ENCODE results near the gene PRPH. TPM values are rescaled to one million over a fixed set of nuclear protein-coding genes. Genes with fewer than 3 reads are reported as not detected.
"Not testable (repeated sequence)": the region's sequence is repeated elsewhere in the genome, so short reads cannot be mapped to it uniquely, and the experiment has no call there.

PRPH gene
- total and polyA plus RNA-seq, 9 donors: 0.15 to 1.8 (median 0.34) TPM

DNA sequence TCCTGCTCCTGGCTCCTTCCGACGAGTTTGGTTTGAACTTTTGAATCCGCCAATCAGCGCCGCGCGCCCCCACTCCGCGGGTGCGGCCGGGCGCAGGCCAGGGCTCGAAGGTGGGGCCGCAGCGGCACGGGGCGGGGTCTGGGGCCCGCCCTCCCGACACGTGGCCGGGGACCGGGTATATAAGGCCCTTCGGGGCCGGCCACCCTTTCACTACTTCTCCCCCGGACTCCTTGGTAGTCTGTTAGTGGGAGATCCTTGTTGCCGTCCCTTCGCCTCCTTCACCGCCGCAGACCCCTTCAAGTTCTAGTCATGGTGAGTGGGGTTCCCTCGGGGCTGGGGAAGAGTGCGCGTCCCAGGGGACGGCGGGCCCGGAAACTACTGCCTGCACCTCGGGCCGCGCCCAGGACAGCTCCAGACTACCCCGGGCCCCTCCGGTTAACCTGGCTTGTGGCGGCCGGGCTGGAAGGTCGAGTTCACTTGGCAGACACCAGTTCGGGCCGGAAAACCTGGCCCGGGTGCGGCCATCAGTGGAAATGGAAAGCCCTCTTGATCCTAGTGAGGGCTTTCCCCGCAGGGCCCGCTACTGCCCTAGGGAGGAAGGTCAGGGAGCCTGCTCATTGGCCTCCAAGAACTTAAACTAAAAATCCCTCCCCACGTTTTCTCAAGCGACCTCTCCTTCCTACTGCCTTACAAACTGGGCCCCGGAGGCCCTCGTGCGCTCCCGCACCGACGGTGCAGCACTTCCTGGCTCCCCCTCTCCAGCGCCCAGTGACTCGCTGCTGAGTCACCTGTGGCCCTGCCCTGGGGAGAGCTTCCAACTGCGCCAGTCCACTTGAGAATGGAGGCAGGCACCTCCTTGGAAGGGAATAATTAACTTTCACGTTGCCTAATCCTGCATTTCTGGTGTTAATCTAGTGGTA lies 29.8 kb upstream of the PRPH start, which contains the start of gene TUBA1C:
Gene TUBA1C (plus strand): TSS at position 210 of the 920 bp plus-strand sequence. CDS start 100 bp downstream, at position 310.
- peak; percentile 86 to 95 (median 91) for DNase-seq
- Histone ChIP-seq H3K4me3 (peak within 1 kb of the TSS; percentile 70), H3K27ac (peak within 1 kb of the TSS; percentile 52 to 66), H3K9me3 (no peaks in the 10 kb centered on the region), H3K4me1 (ENCODE audit: insufficient read depth) (peaks cover 10% of the 10 kb centered on the region), H3K27me3 (no peaks in the 10 kb centered on the region), H3K36me3 (no peaks in the 10 kb centered on the region)
- WGBS, 3 donors: 1 to 2% (median 2%) methylated on average over 51 to 61 of the region's 61 CpGs
- peak; percentile 65 for TF ChIP-seq POLR2A (IDR thresholded peaks at IDR 0.05)
- TF ChIP-seq, protein P1, sequence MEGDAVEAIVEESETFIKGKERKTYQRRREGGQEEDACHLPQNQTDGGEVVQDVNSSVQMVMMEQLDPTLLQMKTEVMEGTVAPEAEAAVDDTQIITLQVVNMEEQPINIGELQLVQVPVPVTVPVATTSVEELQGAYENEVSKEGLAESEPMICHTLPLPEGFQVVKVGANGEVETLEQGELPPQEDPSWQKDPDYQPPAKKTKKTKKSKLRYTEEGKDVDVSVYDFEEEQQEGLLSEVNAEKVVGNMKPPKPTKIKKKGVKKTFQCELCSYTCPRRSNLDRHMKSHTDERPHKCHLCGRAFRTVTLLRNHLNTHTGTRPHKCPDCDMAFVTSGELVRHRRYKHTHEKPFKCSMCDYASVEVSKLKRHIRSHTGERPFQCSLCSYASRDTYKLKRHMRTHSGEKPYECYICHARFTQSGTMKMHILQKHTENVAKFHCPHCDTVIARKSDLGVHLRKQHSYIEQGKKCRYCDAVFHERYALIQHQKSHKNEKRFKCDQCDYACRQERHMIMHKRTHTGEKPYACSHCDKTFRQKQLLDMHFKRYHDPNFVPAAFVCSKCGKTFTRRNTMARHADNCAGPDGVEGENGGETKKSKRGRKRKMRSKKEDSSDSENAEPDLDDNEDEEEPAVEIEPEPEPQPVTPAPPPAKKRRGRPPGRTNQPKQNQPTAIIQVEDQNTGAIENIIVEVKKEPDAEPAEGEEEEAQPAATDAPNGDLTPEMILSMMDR (IDR thresholded peaks at IDR 0.05): no peak
- intact Hi-C loops (cut with DNase I): no loop called here

DNA sequence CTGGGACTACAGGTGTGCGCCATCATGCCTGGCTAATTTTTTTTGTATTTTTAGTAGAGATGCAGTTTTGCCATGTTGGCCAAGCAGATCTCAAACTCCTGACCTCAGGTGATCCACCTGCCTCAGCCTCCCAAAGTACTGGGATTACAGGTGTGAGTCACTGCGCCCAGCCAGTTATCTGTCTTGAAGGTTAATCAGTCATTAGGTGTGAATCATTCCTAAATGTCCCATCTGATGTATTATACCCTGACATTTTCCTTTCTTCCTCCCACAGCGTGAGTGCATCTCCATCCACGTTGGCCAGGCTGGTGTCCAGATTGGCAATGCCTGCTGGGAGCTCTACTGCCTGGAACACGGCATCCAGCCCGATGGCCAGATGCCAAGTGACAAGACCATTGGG lies 25.8 kb upstream of the PRPH start:
- intact Hi-C loops (cut with DNase I); H3K4me1 ChIP-seq (ENCODE audit: insufficient read depth); H3K36me3 ChIP-seq; H3K27ac ChIP-seq; H3K9me3 ChIP-seq; H3K27me3 ChIP-seq; DNase-seq; H3K4me3 ChIP-seq: not testable (repeated sequence)
- 72 to 82% (median 75%) methylated on average over 6 of the region's 6 CpGs for WGBS, 3 donors

DNA sequence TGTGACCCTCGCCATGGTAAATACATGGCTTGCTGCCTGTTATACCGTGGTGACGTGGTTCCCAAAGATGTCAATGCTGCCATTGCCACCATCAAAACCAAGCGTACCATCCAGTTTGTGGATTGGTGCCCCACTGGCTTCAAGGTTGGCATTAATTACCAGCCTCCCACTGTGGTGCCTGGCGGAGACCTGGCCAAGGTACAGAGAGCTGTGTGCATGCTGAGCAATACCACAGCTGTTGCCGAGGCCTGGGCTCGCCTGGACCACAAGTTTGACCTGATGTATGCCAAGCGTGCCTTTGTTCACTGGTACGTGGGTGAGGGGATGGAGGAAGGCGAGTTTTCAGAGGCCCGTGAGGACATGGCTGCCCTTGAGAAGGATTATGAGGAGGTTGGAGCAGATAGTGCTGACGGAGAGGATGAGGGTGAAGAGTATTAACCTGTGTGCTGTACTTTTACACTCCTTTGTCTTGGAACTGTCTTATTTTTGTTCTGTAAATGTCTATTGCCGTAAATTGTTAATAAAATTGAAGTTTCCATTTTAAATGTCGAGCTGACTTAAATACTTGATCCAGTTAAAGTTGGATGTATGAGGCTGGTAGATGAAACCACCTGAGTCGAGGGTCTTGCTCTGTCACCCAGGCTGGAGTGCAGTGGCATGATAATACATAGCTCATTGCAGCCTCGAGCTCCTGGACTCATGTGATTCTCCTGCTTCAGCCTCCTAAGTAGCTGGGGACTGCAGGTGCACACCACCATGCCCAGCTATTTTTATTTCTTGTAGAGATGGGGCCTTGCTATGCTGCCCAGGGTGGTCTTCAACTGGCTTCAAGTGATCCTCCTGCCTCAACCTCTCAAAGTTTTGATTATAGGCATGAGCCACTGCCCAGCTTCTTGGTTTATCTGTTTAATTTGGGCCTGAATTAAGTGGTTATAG lies 21.9 kb upstream of the PRPH start:
- no peak for DNase-seq
- Histone ChIP-seq H3K9me3 (no peaks in the 10 kb centered on the region), H3K27ac (no peak overlapping the region), H3K36me3 (no peaks in the 10 kb centered on the region), H3K4me3 (no peak overlapping the region), H3K27me3 (no peaks in the 10 kb centered on the region), H3K4me1 (ENCODE audit: insufficient read depth) (peaks cover under 1% of the 10 kb centered on the region)
- no peak for TF ChIP-seq EP300 (IDR thresholded peaks at IDR 0.05)
- TF ChIP-seq, protein P1 (IDR thresholded peaks at IDR 0.05): no peak
- TF ChIP-seq POLR2A (IDR thresholded peaks at IDR 0.05): no peak
- intact Hi-C loops (cut with DNase I): no loop called here
- 92 to 96% (median 93%) methylated on average over 16 of the region's 16 CpGs for WGBS, 3 donors

DNA sequence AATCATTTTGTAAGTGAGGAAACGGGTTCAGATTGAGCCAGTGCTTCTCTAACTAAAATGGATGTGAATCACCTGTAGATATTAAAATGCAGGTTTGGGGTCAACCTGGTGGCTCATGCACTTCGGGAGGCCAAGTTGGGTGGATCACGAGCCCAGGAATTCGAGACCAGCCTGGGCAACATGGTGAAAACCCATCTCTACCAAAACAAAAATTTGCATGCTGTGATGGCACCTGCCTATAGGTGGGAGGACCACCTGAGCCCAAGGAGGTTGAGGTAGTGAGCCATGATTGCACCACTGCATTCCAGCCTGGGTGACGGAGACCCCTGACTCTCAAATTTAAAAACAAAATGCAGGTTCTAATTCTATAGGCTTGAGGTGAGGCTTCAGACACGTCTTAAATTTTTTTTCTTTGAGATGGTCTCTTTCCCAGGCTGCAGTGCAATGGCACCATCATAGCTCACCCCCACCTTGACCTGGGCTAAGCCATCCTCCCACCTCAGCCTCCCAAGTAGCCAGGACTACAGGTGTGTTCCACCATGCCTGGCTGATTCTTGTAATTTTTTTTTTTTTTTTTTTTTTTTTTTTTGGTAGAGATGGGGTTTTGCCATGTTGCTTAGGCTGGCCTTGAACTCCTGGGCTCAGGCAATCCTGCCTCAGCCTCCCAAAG lies 21.1 kb upstream of the PRPH start:
- no peak overlapping the region for H3K4me3 ChIP-seq
- no peak for DNase-seq
- H3K4me1 ChIP-seq (ENCODE audit: insufficient read depth): no peaks in the 10 kb centered on the region
- H3K27ac ChIP-seq: no peak overlapping the region
- H3K27me3 ChIP-seq: no peaks in the 10 kb centered on the region
- TF ChIP-seq POLR2A (IDR thresholded peaks at IDR 0.05): no peak
- TF ChIP-seq, protein P1 (IDR thresholded peaks at IDR 0.05): no peak
- no peak for TF ChIP-seq EP300 (IDR thresholded peaks at IDR 0.05)
- no peaks in the 10 kb centered on the region for H3K36me3 ChIP-seq
- 90 to 98% (median 92%) methylated on average over 6 of the region's 6 CpGs for WGBS, 3 donors
- intact Hi-C loops (cut with DNase I): no loop called here
- H3K9me3 ChIP-seq: no peaks in the 10 kb centered on the region
